ENCODE measurements around the gene DAAM2.

Gene DAAM2

GRCh38 chr6:39945626-39946025 is 153.4 kb downstream of the DAAM2 start:
- H3K4me1 ChIP-seq (ENCODE audit: insufficient read depth, low read length), result peaks cover 16% of the 10 kb centered on the region
- H3K9me3 ChIP-seq (ENCODE audit: control insufficient read depth, insufficient read depth, low read length), result no peaks in the 10 kb centered on the region
- no peaks in the 10 kb centered on the region for H3K36me3 ChIP-seq (ENCODE audit: insufficient read depth, low read length)
- H3K9ac ChIP-seq (ENCODE audit: low read depth, low read length), result no peak overlapping the region

GRCh38 chr6:39947611-39948068 is 155.5 kb downstream of the DAAM2 start:
- Histone ChIP-seq H3K9ac (ENCODE audit: low read depth, low read length) (no peak overlapping the region), H3K4me1 (ENCODE audit: insufficient read depth, low read length) (peaks cover 16% of the 10 kb centered on the region), H3K9me3 (ENCODE audit: control insufficient read depth, insufficient read depth, low read length) (no peaks in the 10 kb centered on the region), H3K36me3 (ENCODE audit: insufficient read depth, low read length) (no peaks in the 10 kb centered on the region)

- peaks cover 16% of the 10 kb centered on the region for H3K4me1 ChIP-seq (ENCODE audit: insufficient read depth, low read length)
- H3K9ac ChIP-seq (ENCODE audit: low read depth, low read length), result no peak overlapping the region
- H3K9me3 ChIP-seq (ENCODE audit: control insufficient read depth, insufficient read depth, low read length), result no peaks in the 10 kb centered on the region
- H3K36me3 ChIP-seq (ENCODE audit: insufficient read depth, low read length), result no peaks in the 10 kb centered on the region
Observed at GRCh38 chr6:39948199-39948791, 156.1 kb downstream of the DAAM2 start.

DNA sequence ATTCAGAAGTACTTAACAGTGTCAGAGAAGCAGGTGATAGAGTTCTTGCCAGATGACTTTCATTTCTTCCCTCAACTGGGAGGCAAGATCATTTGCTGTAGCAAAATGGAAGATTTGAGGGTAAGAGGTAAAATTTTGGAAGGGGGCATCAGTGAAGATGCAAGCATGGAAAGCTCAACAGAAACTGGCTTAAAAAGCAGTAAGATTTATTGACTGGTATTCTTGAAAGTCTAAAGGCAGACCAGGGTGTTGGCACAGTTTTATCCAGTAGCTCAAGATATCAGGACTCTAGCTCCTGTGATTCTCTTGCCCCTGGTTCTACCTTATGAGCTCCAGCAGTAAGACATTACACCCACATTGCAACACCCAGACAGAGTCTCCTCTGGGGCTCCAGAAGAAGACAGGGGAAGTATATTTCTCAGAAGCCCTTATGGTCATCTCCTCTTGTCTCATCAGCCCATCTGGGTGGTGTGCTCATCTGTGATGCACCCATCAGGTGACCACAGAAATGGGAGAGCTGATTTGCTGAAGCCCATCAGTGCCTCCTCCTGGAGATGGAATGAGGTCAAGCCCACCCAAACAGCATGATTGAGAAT is 158.0 kb downstream of the DAAM2 start:
- Histone ChIP-seq H3K36me3 (ENCODE audit: insufficient read depth, low read length) (no peaks in the 10 kb centered on the region), H3K4me1 (ENCODE audit: insufficient read depth, low read length) (peaks cover 16% of the 10 kb centered on the region), H3K9ac (ENCODE audit: low read depth, low read length) (no peak overlapping the region), H3K9me3 (ENCODE audit: control insufficient read depth, insufficient read depth, low read length) (no peaks in the 10 kb centered on the region)

DNA sequence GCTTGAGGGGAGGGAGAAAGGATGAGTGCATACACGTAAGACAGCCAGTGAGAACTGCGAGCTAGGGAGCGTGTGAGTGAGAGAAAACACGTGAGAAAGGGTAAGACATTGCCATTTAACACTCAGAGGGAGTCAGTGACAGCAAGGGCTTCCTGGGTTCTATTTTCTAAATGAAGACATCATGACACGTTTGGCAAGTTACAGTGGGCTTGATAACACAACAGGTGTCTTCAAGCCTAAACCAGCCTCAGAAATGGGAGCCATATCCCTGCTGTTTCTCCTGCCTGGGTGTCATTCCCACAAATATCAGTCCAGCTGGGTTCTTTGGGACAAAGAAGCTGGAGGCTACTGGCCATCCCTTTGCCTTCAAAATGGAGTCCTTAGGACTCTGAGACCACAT is 159.0 kb downstream of the DAAM2 start:
- Histone ChIP-seq H3K4me1 (ENCODE audit: insufficient read depth, low read length) (peaks cover 16% of the 10 kb centered on the region), H3K36me3 (ENCODE audit: insufficient read depth, low read length) (no peaks in the 10 kb centered on the region), H3K9ac (ENCODE audit: low read depth, low read length) (no peak overlapping the region)

DNA sequence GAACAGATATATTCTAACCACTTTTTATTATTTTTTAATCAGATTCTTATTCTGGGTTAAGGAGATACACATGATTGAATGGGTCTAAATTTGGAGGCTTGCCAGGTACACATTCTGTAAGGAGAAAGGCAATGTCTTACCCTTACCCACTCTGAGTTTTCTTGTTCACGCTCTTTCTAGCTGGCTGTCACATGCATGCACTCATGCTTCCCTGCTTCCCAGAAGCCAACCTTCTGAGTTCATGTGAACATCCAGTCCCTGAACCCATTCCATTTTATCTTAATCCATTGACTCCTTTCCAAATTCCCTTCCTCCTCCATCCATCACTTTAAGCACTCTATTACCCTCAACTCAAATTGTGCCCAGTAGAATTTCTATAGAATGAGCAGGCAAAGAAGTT is 159.5 kb downstream of the DAAM2 start:
- Histone ChIP-seq H3K4me1 (ENCODE audit: insufficient read depth, low read length) (peaks cover 16% of the 10 kb centered on the region), H3K9me3 (ENCODE audit: control insufficient read depth, insufficient read depth, low read length) (no peaks in the 10 kb centered on the region), H3K36me3 (ENCODE audit: insufficient read depth, low read length) (no peaks in the 10 kb centered on the region), H3K9ac (ENCODE audit: low read depth, low read length) (no peak overlapping the region)

More for the DNA sequence above, 159.0 kb downstream of the DAAM2 start:
- H3K9me3 ChIP-seq (ENCODE audit: control insufficient read depth, insufficient read depth, low read length), result no peaks in the 10 kb centered on the region

DNA sequence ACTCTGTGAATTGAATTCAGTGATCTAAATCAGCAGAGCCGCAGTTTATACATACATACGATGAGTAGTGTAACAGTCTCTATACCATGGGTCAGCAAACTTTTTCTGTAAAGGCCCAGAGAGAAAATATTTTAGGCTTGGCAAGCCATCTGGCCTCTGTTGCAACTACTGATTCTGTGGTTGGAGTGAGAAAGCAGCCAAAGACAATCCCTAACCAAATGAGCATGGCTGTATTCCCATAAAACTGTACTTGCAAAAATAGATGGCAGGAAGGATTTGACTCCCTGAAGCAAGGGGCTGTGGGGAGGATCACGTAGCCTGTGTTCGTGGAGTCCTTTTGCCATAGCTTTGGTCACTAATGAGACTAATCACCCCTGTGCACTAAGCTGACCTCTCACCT is 160.0 kb downstream of the DAAM2 start:
- no peak overlapping the region for H3K9ac ChIP-seq (ENCODE audit: low read depth, low read length)
- H3K9me3 ChIP-seq (ENCODE audit: control insufficient read depth, insufficient read depth, low read length), result no peaks in the 10 kb centered on the region
- H3K4me1 ChIP-seq (ENCODE audit: insufficient read depth, low read length), result peaks cover 13% of the 10 kb centered on the region
- no peaks in the 10 kb centered on the region for H3K36me3 ChIP-seq (ENCODE audit: insufficient read depth, low read length)

- H3K9ac ChIP-seq (ENCODE audit: low read depth, low read length), result no peak overlapping the region
- peaks cover 7% of the 10 kb centered on the region for H3K4me1 ChIP-seq (ENCODE audit: insufficient read depth, low read length)
- H3K36me3 ChIP-seq (ENCODE audit: insufficient read depth, low read length), result no peaks in the 10 kb centered on the region
- H3K9me3 ChIP-seq (ENCODE audit: control insufficient read depth, insufficient read depth, low read length), result no peaks in the 10 kb centered on the region
Observed at GRCh38 chr6:39953076-39953618, 161.0 kb downstream of the DAAM2 start.

All from ES-I3 (cell line).